Upper lobe of left lung (tissue), 4 donors: ENCODE data around the gene PPM1M.

Source experiments
- CTCF ChIP-seq, 6 experiments: fragments of 450-650 bp in 4 of 6; fragments of 200-600 bp in 2 of 6; sonication (generic) in 2 of 6; IDR thresholded peaks; one replicate each; pipeline ENCODE4 v1.5.1; 2016 to 2019; ENCODE audit warnings: antibody characterized with exemption in 6 of 6
- POLR2A ChIP-seq, 4 donors: fragments of 450-650 bp; IDR thresholded peaks; one replicate each; pipeline ENCODE4 v1.5.1; 2016 to 2017; ENCODE audit warnings: antibody characterized with exemption in 4 of 4, mild to moderate bottlenecking in 2 of 4

- TF ChIP-seq POLR2A (IDR thresholded peaks at IDR 0.05) (no peak), CTCF (IDR thresholded peaks at IDR 0.05) (no peak)
Measured at GRCh38 chr3:52223449-52224408, 21.8 kb upstream of the PPM1M start.
